GM18868 (cell line): ENCODE results near the gene ZGPAT.

Experiments
- ATAC-seq: cut with Tn5 transposase; IDR thresholded peaks from one replicate; pipeline ENCODE4 v1.9.1; 2021; ENCODE audit warnings: mild to moderate bottlenecking, moderate library complexity; ENCODE audit not compliant: unreplicated experiment

ZGPAT gene

GRCh38 chr20:63778034-63778752, 70.4 kb downstream of the ZGPAT start:
- no peak for ATAC-seq

GRCh38 chr20:63778857-63779256, 71.0 kb downstream of the ZGPAT start:
- ATAC-seq: no peak

- ATAC-seq: no peak
Measured at GRCh38 chr20:63781181-63781580, 73.3 kb downstream of the ZGPAT start.

DNA sequence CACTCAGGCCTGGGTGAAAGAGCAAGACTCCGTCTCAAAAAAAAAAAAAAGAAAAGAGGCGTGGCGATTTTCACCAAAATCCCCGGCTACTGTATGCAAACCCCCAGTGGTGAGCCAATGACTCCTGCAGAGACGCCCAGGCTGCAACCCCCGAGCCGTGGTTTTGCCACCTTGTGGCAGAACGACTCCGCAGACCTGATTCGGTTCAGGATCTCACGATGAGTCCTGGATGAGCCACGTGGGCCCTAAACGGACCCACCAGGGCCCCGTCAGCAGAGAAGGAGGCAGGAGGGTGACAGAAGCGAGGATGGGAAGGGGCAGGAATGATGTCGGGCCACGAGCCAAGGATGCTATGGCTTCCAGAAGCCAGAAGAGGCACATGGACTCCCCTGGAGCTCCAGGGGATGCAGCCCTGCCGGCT, 74.2 kb downstream of the ZGPAT start:
- ATAC-seq: no peak

DNA sequence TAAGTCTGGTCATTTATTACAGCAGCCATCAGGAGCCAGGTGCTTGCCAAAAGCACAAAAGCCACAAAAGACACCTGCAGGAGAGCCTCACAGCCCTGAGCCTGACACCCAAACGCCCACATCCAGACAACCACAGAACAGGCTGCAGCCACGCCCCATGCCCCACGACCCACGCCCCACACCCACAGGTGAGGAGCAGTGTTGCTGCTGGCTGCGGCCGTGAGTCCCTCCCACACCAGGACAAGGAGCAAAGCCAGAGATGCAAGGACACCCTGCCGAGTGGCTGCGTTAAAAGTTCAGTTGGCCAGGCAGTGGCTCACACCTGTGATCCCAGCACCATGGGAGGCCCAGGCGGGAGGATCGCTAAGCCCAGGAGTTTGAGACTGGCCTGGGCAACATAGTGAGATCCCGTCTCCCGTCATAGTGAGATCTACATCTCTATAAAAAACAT, 74.7 kb downstream of the ZGPAT start:
- ATAC-seq: no peak

- no peak for ATAC-seq
Measured at GRCh38 chr20:63783970-63784369, 76.1 kb downstream of the ZGPAT start.

DNA sequence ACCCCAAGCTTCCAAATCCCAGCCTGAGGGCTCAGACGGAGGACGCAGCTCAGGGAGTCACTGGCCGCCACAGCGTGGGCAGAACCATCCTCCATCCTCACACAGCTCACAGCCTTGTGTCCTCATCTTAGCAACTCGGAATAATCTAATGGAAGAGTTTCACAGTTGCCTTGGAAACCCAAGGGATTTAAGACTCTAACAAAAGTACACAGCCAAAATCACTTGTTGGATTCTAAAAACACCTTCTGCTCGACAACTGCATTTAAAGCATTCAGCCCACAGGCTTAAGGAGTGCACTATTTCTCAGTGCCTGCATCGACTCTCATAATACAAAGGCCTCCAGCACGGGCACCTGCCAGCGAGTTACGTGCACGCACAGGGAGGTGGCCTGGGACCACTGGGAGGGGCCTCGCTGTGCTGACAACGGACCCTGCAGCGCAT, 77.9 kb downstream of the ZGPAT start:
- no peak for ATAC-seq
